Activated gamma-delta T cell treated with Interleukin-2 at 50 U/mL for 16 hours (primary cell): ENCODE data around the gene PRKG1.

Source experiments
- DNase-seq: peaks from one replicate; pipeline ENCODE4 v3.0.0-alpha.2; 2020

The PRKG1 gene

DNA sequence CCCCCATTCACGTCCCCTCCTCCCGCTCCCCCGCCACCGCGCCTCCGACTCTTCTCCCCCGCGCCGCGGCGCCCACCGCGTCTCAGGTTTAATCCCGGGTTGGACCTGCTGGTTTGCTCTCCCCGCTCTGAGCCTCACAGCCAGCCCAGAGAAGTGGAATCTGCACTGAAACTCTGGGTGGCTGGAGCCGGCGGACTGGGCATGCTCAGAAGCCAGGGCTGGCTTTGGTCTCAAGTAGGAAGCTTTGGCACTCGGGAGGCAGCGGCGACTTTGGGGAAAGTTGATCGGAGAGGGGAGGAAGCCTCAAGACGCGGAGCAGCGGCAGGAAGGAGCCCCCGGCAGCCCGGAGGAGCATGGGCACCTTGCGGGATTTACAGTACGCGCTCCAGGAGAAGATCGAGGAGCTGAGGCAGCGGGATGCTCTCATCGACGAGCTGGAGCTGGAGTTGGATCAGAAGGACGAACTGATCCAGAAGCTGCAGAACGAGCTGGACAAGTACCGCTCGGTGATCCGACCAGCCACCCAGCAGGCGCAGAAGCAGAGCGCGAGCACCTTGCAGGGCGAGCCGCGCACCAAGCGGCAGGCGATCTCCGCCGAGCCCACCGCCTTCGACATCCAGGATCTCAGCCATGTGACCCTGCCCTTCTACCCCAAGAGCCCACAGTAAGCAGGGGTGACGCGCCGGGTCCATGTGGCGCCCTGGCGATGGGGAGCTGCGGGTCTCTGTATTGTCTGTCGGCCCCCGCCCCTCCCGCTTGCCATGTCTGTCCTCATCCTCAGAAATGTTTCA lies at the start of gene PRKG1:
Gene PRKG1, plus strand, starts transcription at position 250 of the 791 bp plus-strand sequence.
- no peak for DNase-seq

DNA sequence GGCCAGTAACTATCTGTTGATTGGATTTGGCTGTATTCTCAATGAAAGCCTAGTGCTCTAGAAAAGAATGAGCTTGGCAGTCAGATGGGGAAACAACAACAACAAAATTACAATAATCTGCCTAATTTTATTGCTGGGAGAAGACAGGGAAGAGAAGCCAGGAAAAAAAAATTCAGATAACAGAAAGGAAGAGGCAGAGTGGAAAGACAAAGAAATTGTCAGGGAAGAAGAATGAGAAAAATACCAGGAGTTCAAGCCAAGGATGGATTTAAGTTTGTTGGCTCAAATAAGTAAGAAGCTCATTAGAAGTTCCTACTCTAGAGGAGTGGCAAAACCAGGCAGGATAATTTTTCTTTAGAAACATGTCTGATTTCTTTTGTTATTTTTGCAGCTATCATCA lies 45.9 kb upstream of the PRKG1 start:
- no peak for DNase-seq

DNA sequence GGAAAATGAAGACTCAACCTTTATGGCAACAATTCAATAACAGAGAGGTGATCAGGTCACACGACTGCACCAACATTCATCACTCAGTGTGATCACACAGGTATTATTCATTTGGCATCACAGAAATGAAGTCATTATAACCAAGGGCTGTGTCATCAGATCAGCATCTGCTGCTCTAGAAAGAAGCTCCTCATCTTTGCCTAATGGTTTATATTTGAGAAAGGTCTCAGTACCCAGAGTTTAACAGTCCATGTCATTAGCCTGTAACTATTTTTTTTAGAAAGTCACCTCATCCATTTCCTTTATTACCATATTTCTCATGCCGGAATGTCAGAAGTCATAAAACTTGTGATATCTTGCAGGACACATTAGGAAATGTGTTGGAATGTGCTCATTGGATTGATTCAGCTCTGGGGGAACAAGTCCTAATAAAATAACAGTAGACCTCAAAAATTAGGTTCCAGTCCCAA lies 45.1 kb upstream of the PRKG1 start:
- no peak for DNase-seq

DNA sequence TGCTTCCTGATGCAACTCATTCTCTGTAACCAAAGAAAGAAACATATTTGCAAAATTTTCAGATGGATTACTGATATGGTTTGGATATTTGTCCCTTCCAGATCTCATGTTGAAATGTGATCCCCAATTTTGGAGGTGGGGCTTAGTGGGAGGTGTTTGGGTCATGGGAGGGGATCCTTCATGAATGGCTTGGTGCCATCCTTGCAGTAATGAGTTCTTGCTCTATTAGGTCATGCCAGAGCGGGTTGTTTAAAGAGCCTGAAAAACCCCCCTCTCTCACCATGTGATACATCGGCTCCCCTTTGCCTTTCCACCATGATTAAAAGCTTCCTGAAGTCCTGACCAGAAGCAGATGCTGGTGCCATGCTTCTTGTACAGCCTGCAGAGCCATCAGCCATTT lies 43.8 kb upstream of the PRKG1 start:
- DNase-seq: no peak

DNA sequence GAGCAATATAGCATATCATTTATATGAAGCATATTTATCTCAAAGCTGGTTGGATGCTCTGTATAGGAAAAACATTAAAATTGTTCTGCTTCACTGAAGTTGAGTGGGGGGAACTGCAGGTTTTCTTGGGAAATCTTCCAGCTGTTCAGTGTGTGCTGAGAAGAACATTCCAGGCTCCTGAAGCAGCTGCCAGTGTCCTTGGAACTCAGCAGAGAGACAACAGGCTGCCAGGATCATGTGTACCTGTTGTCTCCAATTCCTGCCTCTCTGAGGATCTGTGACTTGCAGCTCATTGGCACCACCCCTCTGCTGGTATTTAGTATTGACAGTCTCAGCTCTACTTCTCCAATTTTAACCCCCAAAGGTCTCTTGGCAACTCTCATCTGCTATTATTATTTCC lies 42.3 kb upstream of the PRKG1 start:
- no peak for DNase-seq

DNA sequence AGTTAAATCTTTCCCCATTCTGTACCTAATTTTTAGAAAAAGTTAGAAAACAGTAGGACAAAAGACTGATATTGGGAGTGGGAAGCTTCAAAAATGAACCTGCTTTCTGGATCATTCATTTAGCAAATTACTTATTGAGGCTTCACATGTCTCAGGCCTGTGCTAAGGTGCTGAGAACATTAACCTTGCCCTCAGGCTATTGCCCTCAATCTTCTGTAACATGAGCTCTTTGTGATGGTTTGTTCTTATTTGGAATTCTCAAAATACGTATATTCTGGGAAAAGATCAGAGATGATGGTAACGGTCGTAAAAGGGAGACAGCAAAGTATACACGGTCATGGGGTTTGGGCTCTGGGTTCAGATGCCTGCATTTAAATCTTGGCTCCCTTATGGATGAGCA lies 39.5 kb upstream of the PRKG1 start:
- no peak for DNase-seq

DNA sequence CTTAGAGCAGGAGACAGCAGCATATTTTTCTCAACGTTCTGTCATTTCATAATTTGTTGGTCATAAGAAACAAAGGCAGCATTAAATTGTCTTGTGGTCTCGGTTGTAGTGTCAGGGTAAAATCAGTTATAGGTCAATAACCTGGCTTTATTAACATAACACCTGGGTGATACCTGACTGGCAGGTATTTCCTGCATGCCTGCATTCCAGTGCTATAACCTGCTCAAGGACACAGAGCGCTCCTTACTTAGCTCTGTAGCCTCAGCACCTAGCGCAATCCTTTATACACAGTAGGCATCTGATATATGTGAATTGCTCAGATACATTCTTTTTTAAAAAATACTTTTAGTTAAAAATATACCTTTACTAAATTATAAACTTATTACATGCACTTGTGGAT lies 38.9 kb upstream of the PRKG1 start:
- no peak for DNase-seq

DNA sequence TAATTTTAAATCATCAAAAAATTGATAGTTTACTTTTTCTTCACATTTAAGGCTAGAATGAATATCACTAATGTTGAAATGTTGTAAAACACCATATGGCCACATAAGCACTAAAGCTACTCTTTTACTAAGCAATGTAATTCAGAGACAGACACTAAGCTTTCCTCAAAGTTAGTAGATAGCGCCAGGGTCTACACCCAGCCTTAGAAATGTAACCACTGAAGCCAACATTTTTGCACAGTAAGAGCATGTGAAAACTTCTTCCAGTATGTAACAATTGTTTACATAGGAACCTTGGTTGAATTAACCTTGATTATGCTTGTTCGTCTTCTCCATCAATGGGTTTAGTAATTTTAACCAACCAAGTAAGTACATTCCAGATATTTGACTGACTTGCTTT lies 28.4 kb upstream of the PRKG1 start:
- no peak for DNase-seq

DNA sequence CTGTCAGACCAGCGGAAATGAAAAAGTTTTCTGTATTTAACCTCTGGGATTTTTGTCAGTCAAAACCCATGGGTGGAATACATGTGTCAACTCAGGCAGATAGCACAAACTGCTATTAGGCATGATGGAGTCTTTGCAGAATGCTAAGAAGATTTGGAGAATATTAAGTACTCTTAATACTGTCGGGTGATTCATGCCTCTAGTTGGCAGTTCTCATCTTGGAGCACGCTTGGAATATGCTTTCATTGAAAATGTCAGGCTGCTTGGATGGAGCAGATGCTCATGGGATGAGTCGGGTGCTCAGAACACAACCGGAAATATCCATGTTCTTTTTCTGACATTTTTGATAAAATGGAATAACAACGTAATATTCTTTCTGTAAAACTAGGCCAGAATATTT lies 27.6 kb upstream of the PRKG1 start:
- DNase-seq: no peak

DNA sequence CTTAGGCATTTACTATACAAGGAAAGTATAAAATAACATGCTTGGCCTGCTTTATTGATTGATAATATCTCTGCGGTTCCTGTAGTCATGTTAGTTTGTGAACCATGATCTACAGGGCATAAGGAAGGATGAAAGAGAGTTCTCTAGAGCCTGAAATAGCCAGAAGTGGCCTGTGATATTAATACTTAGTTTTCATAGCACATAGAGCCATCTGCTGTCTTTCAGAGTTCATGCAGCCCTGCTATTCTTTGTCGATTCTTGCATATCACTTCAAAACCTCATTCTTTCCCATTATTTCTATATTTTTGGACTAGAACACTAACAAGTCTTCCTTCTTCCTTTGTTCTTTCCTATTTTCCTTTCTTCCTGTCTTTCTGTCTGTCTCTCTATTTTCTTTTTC lies 26.4 kb upstream of the PRKG1 start:
- DNase-seq: no peak

DNA sequence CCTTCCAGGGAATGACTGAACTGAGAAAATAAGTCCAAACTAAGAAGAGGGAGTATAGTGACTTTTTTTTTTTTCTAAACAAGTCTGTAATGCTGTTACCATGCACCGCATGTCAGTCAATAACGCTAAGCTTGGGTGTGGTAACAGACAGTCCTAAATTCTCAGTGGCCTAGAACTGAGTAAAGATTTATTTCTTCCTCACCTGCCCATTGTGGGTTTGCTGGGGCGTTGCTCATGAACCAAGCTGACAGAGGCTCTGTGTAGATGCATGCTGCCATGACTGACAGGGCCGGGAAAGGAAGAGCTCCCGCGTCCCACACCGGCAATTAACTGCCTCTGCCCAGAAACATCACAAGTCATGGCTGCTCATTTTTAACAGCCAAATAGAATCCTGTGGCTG lies 25.5 kb upstream of the PRKG1 start:
- DNase-seq: no peak

DNA sequence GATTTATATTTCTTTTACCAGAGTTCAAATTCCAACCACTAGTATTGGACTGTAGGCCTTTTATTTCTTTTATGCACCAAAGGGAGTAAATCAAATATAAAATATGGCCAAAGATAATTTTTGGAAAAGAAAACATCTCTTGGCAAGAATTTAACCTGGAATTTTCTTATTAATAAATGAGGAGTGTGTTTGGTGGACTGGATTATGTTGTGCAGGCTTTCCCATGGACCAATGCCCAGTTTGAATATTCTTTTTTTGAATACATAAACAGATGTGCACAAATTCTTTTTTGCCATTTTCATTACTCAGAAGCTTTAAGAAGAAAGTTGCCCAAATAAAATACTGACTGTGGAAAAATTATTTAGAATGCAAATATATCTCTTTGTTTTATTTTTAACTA lies 22.1 kb upstream of the PRKG1 start:
- no peak for DNase-seq

DNA sequence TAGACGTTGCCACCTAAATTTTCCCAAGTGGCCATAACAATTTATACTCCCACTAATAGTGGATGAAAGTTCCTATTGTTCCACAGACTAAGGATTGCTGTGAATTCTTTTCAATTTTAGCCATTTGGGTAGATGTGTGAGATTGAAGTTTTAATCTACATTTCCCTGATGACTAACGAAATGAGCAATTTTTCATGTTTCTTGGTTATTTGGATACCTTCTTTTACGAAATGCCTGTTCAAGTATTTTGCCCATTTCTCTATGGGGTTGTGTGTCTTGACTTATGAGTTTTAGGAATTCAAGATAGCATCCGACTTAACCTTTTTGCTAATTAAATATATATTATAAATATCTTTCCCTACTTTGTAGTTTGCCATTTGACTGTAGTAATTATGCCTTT lies 16.4 kb upstream of the PRKG1 start:
- no peak for DNase-seq

DNA sequence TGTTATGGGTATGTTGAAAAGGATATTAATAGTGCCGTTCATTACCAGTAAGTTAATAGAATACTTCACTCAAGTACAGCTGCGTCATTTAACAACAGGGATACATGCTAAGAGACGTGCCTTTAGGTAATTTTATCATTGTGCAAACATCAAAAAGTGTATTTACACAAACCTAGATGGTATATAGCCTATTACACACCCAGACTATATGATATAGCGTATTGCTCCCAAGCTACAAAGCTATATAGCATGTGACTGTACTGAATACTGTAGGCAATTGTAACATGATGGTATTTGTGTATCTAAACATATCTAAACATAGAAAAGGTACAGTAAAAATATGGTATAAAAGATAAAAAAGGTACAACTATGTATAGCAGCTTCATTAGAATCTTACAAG lies 11.1 kb upstream of the PRKG1 start:
- no peak for DNase-seq

DNA sequence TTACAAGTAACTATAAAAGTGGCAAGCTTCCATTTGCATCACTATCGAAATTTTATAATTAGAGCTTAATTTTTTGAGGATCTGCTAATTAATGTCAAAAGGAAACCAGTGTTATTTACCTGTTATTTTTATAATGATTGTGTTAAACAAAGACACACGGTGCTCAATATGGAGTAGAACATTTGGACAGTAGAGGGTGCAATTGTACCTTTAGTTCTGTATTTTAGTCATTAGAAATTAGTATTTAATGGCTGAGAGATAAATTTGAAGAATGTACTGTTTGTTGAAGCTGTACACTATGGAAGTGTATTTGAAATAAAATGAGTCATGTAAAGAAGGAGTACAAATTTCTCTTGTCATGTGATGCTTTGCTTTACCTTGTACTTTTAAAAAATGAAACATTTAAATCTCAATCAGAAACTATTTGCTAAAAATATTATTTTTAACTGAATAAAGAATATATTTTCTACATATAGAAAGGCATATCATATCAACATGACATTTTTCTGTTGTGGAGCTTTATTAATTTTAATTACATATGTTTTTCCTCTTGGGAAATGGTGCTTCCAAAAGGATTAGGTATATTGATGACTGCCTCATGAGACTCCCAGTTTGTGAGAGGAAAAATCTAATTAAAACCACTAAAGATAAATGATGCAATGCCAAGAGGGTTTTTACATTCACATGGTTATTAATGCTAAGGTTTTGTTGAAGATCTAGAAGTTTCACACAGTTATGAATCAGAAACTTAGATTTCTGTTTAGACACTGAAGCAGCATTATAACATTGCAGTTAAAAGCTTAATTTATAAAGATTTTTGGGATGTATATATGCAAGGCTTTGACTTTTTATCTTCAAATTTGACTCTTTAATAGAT lies 10.4 kb upstream of the PRKG1 start:
- no peak for DNase-seq

DNA sequence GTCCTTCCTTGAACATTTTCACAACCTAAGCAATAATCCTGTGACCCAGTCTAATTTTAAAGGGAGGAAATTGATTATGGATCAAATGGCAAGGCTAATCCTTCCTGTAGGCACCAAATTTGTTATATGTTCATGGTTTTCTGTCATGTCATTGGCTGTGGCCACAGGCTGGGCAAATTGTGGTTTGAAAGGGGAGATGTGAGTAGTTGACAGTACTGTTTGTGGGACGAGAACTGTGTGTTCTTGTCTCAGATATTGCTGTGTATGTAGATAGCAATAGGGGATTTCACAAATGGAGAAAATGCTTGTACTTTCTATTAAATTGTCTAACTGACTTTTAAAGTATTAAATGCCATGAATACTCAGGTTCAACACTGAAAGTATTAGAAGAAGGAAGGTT lies 8.1 kb upstream of the PRKG1 start:
- no peak for DNase-seq

DNA sequence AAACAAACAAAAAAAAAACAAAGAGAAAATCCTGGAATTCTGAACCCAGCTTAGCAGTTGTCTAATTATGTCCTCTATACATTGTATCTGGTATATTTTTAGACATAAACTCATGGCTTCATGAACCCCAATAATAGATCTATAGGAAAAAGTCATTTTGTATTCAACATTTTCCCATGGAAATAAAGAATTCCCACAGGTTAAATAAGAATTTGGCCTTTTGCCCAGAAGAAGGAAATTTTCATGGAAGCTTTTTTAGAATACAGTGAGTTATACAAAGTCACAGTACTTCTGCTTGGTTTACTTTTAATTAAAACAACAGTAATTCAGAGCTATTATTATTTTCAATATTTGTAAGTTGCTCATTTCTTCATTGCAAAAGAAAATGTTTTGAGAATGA lies 2.1 kb upstream of the PRKG1 start:
- DNase-seq: no peak

DNA sequence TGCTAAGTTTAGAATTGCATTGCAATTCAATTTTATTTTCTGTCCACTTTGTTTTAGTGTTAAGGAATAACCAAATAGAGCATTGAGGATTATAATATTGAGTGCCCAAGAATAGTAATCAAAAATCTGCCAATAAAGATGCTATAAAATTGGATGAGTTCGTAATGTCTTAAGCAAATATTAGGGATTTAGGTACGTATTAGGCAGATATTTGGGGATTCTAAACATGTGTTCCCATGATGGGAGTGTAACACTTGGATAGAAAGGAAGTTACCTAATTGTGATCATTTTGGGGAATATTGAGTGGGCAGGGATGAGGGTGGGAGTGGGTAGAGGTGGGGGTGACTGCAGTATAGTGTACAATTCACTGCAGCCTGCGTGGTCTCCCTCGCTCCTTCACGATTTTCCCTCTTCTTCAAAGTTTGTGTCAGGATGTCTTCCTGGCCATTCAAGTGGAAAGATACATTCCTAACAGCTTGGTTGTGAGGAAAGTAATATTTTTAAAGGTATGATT lies 1.3 kb upstream of the PRKG1 start:
- DNase-seq: no peak

DNA sequence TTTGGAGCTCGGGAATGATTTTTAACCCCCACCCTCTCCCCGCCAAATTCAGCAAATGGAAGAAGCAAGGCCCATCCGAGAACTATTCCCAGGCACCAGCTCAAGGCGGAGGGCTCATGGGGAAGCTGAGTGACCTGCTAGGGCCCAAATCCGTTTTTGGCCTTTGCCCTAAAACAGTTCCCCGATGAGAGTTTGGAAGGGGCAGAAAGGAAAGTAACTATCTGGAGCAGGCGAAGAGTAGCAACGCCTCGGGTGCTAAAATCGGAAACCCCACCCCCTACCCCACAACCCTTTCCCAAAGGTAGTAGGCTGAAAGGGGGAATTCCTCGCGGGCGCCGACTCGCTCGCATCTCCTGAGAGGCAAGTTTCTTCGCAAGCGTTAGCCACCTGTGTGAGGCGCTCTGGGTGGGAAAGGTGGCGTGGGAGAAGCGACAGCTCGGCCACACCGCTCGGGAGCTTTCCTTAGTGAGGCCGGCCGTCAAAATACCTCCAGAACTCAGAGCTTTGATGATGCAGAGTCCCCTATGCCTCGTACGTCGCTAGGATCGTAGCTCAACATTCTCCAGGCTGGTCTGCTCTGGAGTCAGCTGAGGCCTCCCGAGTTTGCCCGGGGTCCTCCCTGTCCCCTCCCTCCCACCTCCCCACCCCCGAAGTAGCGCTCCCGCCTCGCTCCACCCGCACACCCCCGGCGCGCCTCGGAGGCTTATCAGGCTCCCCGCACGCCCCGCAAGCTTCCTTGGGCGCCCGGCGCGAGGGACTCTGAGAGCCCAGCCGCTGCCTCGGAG lies 642 bp upstream of the PRKG1 start:
- no peak for DNase-seq

DNA sequence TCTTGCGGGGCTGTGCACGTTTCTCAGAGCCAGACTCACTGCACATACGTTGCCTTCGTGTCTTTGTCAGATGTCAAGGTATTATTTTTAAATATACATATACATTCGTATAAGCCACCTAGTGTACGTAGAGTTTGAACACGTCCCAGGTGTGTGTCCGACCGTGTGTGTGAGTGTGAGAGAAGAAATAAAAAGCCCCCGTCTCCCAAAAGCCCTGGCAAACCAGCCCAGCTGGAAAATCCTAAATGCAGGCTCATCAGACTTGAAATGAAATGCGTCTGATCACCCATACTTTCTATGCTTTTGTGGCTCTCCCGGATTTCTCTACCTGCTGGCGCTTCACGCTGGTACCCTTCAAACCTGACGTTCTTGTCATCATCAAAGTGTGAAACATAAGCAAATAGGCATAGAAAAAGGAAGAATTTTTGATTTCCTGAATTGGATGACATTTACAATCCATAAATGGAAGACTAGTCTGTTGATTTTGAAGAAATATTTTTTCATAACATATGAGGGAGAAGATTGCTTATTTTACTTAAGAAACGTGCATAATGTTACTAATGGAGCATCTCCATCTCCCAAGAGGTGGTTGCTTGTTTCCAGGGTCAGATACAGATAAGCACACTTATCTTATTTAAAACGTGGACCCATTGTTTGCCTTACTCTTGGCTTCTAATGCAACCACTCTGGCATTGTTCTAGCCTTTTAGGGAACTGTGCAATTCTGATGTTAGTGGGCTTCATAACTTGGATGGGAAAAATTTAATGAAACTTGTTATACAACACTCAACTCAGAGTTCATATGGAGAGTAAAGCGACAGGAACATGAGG lies 971 bp downstream of the PRKG1 start:
- DNase-seq: no peak

DNA sequence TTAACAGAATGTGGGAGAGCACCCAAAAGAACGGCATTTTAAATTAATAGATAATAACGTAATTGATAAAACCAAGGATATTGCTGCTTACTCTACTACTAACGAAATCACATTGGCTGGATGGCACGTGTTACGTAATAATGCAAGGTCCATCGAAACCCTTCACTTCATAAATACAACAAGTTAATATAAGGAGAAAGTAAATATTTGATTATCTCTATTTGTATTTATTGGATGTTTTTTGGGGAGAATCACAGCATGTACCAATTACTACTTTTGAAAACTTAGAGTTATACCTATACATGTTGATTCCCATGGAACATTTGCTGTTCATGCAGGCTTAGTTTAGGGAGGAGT lies 1.6 kb downstream of the PRKG1 start:
- DNase-seq: no peak

DNA sequence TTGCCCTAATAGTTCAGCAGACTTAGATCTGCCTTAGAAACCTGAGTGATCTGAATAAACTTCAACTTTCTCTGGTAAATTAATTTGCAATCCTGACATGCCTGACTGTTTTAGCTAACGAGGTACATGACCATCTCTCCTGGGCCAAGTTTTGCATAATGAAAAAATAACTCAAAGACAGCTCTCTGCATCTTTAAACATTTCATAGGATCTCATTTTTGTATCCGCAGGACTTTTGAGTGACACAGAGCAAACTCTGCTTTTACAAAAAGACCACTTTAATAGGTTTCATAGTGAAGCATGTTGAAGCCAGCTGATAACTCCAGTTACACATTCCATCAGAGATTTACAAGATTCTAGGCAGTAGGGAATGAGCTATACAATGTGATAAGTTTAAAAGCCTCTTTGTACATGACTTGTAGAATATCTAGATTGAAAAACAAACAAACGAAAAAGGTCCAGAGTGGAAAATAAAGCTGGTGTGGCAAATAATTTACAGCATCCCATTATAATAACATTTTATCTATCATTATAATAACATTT lies 2.1 kb downstream of the PRKG1 start:
- no peak for DNase-seq
